Lung (tissue), 12 donors: ENCODE data around the gene CD86. TPM values are rescaled to one million over a fixed set of nuclear protein-coding genes. Genes with fewer than 3 reads are reported as not detected.

Experiments
- ATAC-seq: fragments of 200-7000 bp; cut with Tn5 transposase; one replicate; pipeline ENCODE4 v1.9.1; 2020; ENCODE audit warnings: moderate number of reproducible peaks; ENCODE audit not compliant: insufficient read depth, low FRiP score
- DNase-seq, 3 donors: peaks; one replicate each; pipeline ENCODE4 v3.0.0-alpha.2; 2013 to 2017
- H3K27ac ChIP-seq, 2 donors: one replicate each; pipeline ENCODE4 v1.5.1; 2013; ENCODE audit warnings: mild to moderate bottlenecking in 2 of 2, moderate library complexity in 2 of 2, control low read depth in 1 of 2, inconsistent platforms in 1 of 2, low read depth in 1 of 2, low read length in 1 of 2
- H3K27me3 ChIP-seq, 3 donors: one replicate each; pipeline ENCODE4 v1.5.1; 2013; ENCODE audit warnings: low read length in 2 of 3; ENCODE audit not compliant: control insufficient read depth in 3 of 3, insufficient read depth in 3 of 3
- H3K36me3 ChIP-seq, 4 donors: one replicate each; pipeline ENCODE4 v1.5.1; 2013; ENCODE audit warnings: low read length in 4 of 4, mild to moderate bottlenecking in 1 of 4, moderate library complexity in 1 of 4; ENCODE audit not compliant: control insufficient read depth in 4 of 4, insufficient read depth in 4 of 4
- H3K4me1 ChIP-seq, 5 donors: one replicate each; pipeline ENCODE4 v1.5.1; 2013; ENCODE audit warnings: low read length in 5 of 5, mild to moderate bottlenecking in 2 of 5, moderate library complexity in 1 of 5; ENCODE audit not compliant: control insufficient read depth in 5 of 5, insufficient read depth in 5 of 5
- H3K4me3 ChIP-seq: one replicate; pipeline ENCODE4 v1.5.1; 2013; ENCODE audit warnings: mild to moderate bottlenecking, control low read depth, moderate library complexity
- H3K9ac ChIP-seq, 2 donors: one replicate each; pipeline ENCODE4 v1.5.1; 2013; ENCODE audit warnings: low read length in 2 of 2, control low read depth in 1 of 2; ENCODE audit not compliant: insufficient read depth in 1 of 2
- H3K9me3 ChIP-seq, 4 donors: one replicate each; pipeline ENCODE4 v1.5.1; 2013; ENCODE audit warnings: low read length in 3 of 4, mild to moderate bottlenecking in 1 of 4, moderate library complexity in 1 of 4; ENCODE audit not compliant: control insufficient read depth in 4 of 4, insufficient read depth in 3 of 4
- CTCF ChIP-seq: IDR thresholded peaks from 2 replicates; pipeline ENCODE4 v1.5.1; 2012; ENCODE audit warnings: mild to moderate bottlenecking; ENCODE audit errors: control extremely low read depth, extremely low read depth
- WGBS, 2 donors: extraction: QIAGEN DNeasy Blood & Tissue Kit; methylation state at CpG; one replicate each; pipeline ENCODE4 v1.1.7; 2013; 5-methylcytosine and 5-hydroxymethylcytosine counted together
- polyA plus RNA-seq, 2 donors: library from polyadenylated mRNA; stranded (reverse); fragments of 200-250 nt; gene quantifications; one replicate each; pipeline ENCODE4 v1.2.1, GENCODE V29; 2013
- total RNA-seq, 2 donors: library from RNA; depleted of rRNA in 1 of 2; stranded (reverse); fragments of >200 nt in 1 of 2; gene quantifications; one replicate each; pipeline ENCODE4 v1.2.1, GENCODE V29; 2014 to 2021
- donor health status: control.
- donor health status: control.
- donor health status: Bipolar disorder and iron deficiency.
- donor health status: healthy.
- donor health status: DM: yes; HTN: yes; CAD: no.

Gene CD86
- total and polyA plus RNA-seq, 4 donors = 8.0 to 11.5 (median 10.7) TPM

GRCh38 chr3:122058294-122058693 is 3.1 kb downstream of the CD86 start:
- TF ChIP-seq CTCF = no peak
- Histone ChIP-seq H3K9me3 (no peaks in the 10 kb centered on the region), H3K4me1 (no peaks in the 10 kb centered on the region), H3K4me3 (no peak overlapping the region), H3K27ac (no peak overlapping the region), H3K36me3 (no peaks in the 10 kb centered on the region), H3K9ac (no peak overlapping the region), H3K27me3 (no peaks in the 10 kb centered on the region)
- no peak for ATAC-seq
- WGBS, 2 donors = 70 to 87% methylated on average over 1 of the region's 1 CpG
- no peak for DNase-seq

- ATAC-seq = no peak
These were observed 5.0 kb downstream of the CD86 start for GRCh38 chr3:122060040-122060698.

GRCh38 chr3:122063908-122064307 is 8.7 kb downstream of the CD86 start:
- 38 to 53% methylated on average over 1 of the region's 1 CpG for WGBS, 2 donors
- Histone ChIP-seq H3K9me3 (no peaks in the 10 kb centered on the region), H3K9ac (no peak overlapping the region), H3K36me3 (no peaks in the 10 kb centered on the region), H3K4me3 (no peak overlapping the region), H3K4me1 (no peaks in the 10 kb centered on the region), H3K27me3 (no peaks in the 10 kb centered on the region), H3K27ac (no peak overlapping the region)
- ATAC-seq = peak; percentile 41
- TF ChIP-seq CTCF = no peak
- no peak for DNase-seq

More at GRCh38 chr3:122060040-122060698, 5.0 kb downstream of the CD86 start:
- no peak overlapping the region for H3K9ac ChIP-seq
- 74 to 76% methylated on average over 6 of the region's 6 CpGs for WGBS, 2 donors
- H3K27me3 ChIP-seq = no peaks in the 10 kb centered on the region
- DNase-seq = no peak
- no peak overlapping the region for H3K27ac ChIP-seq
- no peaks in the 10 kb centered on the region for H3K4me1 ChIP-seq
- no peaks in the 10 kb centered on the region for H3K9me3 ChIP-seq
- H3K36me3 ChIP-seq = no peaks in the 10 kb centered on the region
- TF ChIP-seq CTCF = no peak
- no peak overlapping the region for H3K4me3 ChIP-seq

- no peaks in the 10 kb centered on the region for H3K4me1 ChIP-seq
- TF ChIP-seq CTCF = no peak
- H3K27me3 ChIP-seq = no peaks in the 10 kb centered on the region
- no peaks in the 10 kb centered on the region for H3K36me3 ChIP-seq
- DNase-seq (no peak), ATAC-seq (no peak)
- no peaks in the 10 kb centered on the region for H3K9me3 ChIP-seq
- 69 to 77% methylated on average over 4 of the region's 4 CpGs for WGBS, 2 donors
- no peak overlapping the region for H3K4me3 ChIP-seq
- no peak overlapping the region for H3K27ac ChIP-seq
- H3K9ac ChIP-seq = no peak overlapping the region
These were observed 9.2 kb downstream of the CD86 start for GRCh38 chr3:122064326-122064725.
